ENCODE results near the gene SPTBN1.

Gene SPTBN1

GRCh38 chr2:54617409-54617808 is 161.3 kb downstream of the SPTBN1 start:
- DNase-seq (ENCODE audit: low read depth) = no peak
- no peak overlapping the region for H3K4me3 ChIP-seq (ENCODE audit: control insufficient read depth, low read depth, low read length)
- no peak for TF ChIP-seq CTCF (conservative IDR thresholded peaks at IDR 0.05; ENCODE audit: control insufficient read depth, insufficient read depth, low read depth, low read length)

GRCh38 chr2:54618646-54619565 is 162.8 kb downstream of the SPTBN1 start:
- DNase-seq (ENCODE audit: low read depth) = no peak
- TF ChIP-seq CTCF (conservative IDR thresholded peaks at IDR 0.05; ENCODE audit: control insufficient read depth, insufficient read depth, low read depth, low read length) = no peak
- H3K4me3 ChIP-seq (ENCODE audit: control insufficient read depth, low read depth, low read length) = no peak overlapping the region

GRCh38 chr2:54619660-54620231 is 163.6 kb downstream of the SPTBN1 start:
- no peak for TF ChIP-seq CTCF (conservative IDR thresholded peaks at IDR 0.05; ENCODE audit: control insufficient read depth, insufficient read depth, low read depth, low read length)
- no peak overlapping the region for H3K4me3 ChIP-seq (ENCODE audit: control insufficient read depth, low read depth, low read length)
- DNase-seq (ENCODE audit: low read depth) = no peak

GRCh38 chr2:54620948-54621347 is 164.8 kb downstream of the SPTBN1 start:
- no peak for DNase-seq (ENCODE audit: low read depth)
- no peak for TF ChIP-seq CTCF (conservative IDR thresholded peaks at IDR 0.05; ENCODE audit: control insufficient read depth, insufficient read depth, low read depth, low read length)
- H3K4me3 ChIP-seq (ENCODE audit: control insufficient read depth, low read depth, low read length) = no peak overlapping the region

GRCh38 chr2:54624591-54625071 is 168.5 kb downstream of the SPTBN1 start:
- TF ChIP-seq CTCF (conservative IDR thresholded peaks at IDR 0.05; ENCODE audit: control insufficient read depth, insufficient read depth, low read depth, low read length) = no peak
- DNase-seq (ENCODE audit: low read depth) = peak; percentile 32
- H3K4me3 ChIP-seq (ENCODE audit: control insufficient read depth, low read depth, low read length) = no peak overlapping the region

GRCh38 chr2:54626131-54626530 is 170.0 kb downstream of the SPTBN1 start:
- no peak overlapping the region for H3K4me3 ChIP-seq (ENCODE audit: control insufficient read depth, low read depth, low read length)
- no peak for DNase-seq (ENCODE audit: low read depth)
- no peak for TF ChIP-seq CTCF (conservative IDR thresholded peaks at IDR 0.05; ENCODE audit: control insufficient read depth, insufficient read depth, low read depth, low read length)
